CD4-positive, alpha-beta T cell treated with Interleukin-6 at 100 ng/mL for 8 hours (primary cell): ENCODE measurements around the gene ZNF684.
"Not testable (repeated sequence)": the region's sequence is repeated elsewhere in the genome, so short reads cannot be mapped to it uniquely, and the experiment has no call there.

Experiments
- DNase-seq: peaks from one replicate; pipeline ENCODE4 v3.0.0-alpha.2; 2020; ENCODE audit warnings: mixed read lengths, low spot score

The ZNF684 gene

GRCh38 chr1:40531381-40532061, at the start of gene ZNF684:
TSS of gene ZNF684 (plus strand) at chr1:40531637. CDS start at chr1:40533167, 1,530 bp downstream.
- peak; percentile 89 for DNase-seq

GRCh38 chr1:40495315-40495903, 36.0 kb upstream of the ZNF684 start:
- DNase-seq: no peak

- DNase-seq: not testable (repeated sequence)
Observed at GRCh38 chr1:40502651-40503050, 28.8 kb upstream of the ZNF684 start.

- no peak for DNase-seq
Observed at GRCh38 chr1:40507973-40508372, 23.5 kb upstream of the ZNF684 start.

GRCh38 chr1:40508375-40509341, 22.8 kb upstream of the ZNF684 start, which contains the start of gene EXO5:
TSS of gene EXO5 (plus strand) at chr1:40508767. CDS start at chr1:40514545, 5,778 bp downstream.
- DNase-seq: peak; percentile 80

- DNase-seq: no peak
Observed at GRCh38 chr1:40519517-40519916, 11.9 kb upstream of the ZNF684 start.

GRCh38 chr1:40530735-40531380, 579 bp upstream of the ZNF684 start:
- DNase-seq: no peak

- no peak for DNase-seq
Observed at GRCh38 chr1:40532062-40532389, 589 bp downstream of the ZNF684 start.

GRCh38 chr1:40532844-40533424, 1.5 kb downstream of the ZNF684 start:
- peak; percentile 31 for DNase-seq

GRCh38 chr1:40534589-40534988, 3.2 kb downstream of the ZNF684 start:
- DNase-seq: no peak

GRCh38 chr1:40535732-40536131, 4.3 kb downstream of the ZNF684 start:
- no peak for DNase-seq

- no peak for DNase-seq
Observed at GRCh38 chr1:40539338-40539737, 7.9 kb downstream of the ZNF684 start.

GRCh38 chr1:40546957-40547356, 15.5 kb downstream of the ZNF684 start:
- DNase-seq: no peak

- no peak for DNase-seq
Observed at GRCh38 chr1:40553017-40553416, 21.6 kb downstream of the ZNF684 start.

- DNase-seq: not testable (repeated sequence)
Observed at GRCh38 chr1:40554807-40555206, 23.4 kb downstream of the ZNF684 start.

GRCh38 chr1:40556121-40556520, 24.7 kb downstream of the ZNF684 start:
- no peak for DNase-seq

GRCh38 chr1:40558241-40558640, 26.8 kb downstream of the ZNF684 start:
- DNase-seq: not testable (repeated sequence)

- DNase-seq: no peak
Observed at GRCh38 chr1:40562185-40562584, 30.7 kb downstream of the ZNF684 start.

- no peak for DNase-seq
Observed at GRCh38 chr1:40563266-40563665, 31.8 kb downstream of the ZNF684 start.

- DNase-seq: no peak
Observed at GRCh38 chr1:40564506-40564905, 33.1 kb downstream of the ZNF684 start.

- no peak for DNase-seq
Observed at GRCh38 chr1:40564913-40565312, 33.5 kb downstream of the ZNF684 start.

- no peak for DNase-seq
Observed at GRCh38 chr1:40567825-40568224, 36.4 kb downstream of the ZNF684 start.
